Neural crest cell (in vitro differentiated cells): ENCODE data around the gene FBXO45. TPM values are rescaled to one million over a fixed set of nuclear protein-coding genes. Genes with fewer than 3 reads are reported as not detected.
"Not testable (repeated sequence)": the region's sequence is repeated elsewhere in the genome, so short reads cannot be mapped to it uniquely, and the experiment has no call there.

Experiments
- DNase-seq: peaks from one replicate; pipeline ENCODE4 v3.0.0; 2021; ENCODE audit warnings: low read depth, mixed read lengths, low spot score
- H3K27ac Mint-ChIP-seq: one replicate; pipeline ENCODE4 v1.8.0; 2021; ENCODE audit warnings: mild to moderate bottlenecking, mixed read lengths; ENCODE audit not compliant: unreplicated experiment
- H3K27me3 Mint-ChIP-seq: 2 replicates; pipeline ENCODE4 v1.8.0; 2021; ENCODE audit warnings: low read depth, mild to moderate bottlenecking, mixed read lengths
- H3K36me3 Mint-ChIP-seq: 2 replicates; pipeline ENCODE4 v1.8.0; 2021; ENCODE audit warnings: low read depth, mild to moderate bottlenecking, mixed read lengths
- H3K4me1 Mint-ChIP-seq: 2 replicates; pipeline ENCODE4 v1.8.0; 2021; ENCODE audit warnings: mixed read lengths
- H3K4me3 Mint-ChIP-seq: one replicate; pipeline ENCODE4 v1.8.0; 2021; ENCODE audit warnings: mild to moderate bottlenecking, mixed read lengths
- H3K9me3 Mint-ChIP-seq: 2 replicates; pipeline ENCODE4 v1.8.0; 2021; ENCODE audit warnings: mixed read lengths
- total RNA-seq: library from RNA; stranded (reverse); gene quantifications from 2 replicates; pipeline ENCODE4 v1.2.1, GENCODE V29; 2021
- TF ChIP-seq, protein P1 (sequence below): fragments of 200-600 bp; sonication (generic); conservative IDR thresholded peaks from 2 replicates; pipeline ENCODE4 v1.5.0; 2021; ENCODE audit warnings: antibody characterized with exemption, mild to moderate bottlenecking

FBXO45 gene
- total RNA-seq, 1 donor from 2014 or later, result 17.9 TPM

DNA sequence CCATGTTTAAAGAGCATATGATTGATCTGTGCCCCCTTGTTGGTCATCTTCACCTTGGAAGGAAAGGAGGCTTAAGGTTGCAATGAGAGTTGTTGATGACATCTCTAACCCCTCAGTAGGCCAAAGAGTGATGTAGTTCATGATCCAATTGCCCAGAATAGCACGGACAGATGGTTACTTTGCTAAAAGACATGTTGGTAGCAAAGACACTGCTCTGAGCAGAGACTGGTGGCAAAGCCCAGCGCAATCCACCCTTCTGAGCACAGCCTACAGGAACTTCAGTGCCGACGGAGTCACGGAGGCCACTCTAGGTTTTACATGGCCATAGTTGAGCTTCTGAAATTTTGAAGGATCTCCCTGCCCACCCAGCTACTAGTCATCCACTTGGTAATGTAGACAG, 21.8 kb downstream of the FBXO45 start:
- Mint-ChIP-seq H3K27ac (no peak overlapping the region), H3K27me3 (no peaks in the 10 kb centered on the region), H3K4me1 (no peaks in the 10 kb centered on the region), H3K36me3 (no peaks in the 10 kb centered on the region), H3K9me3 (no peaks in the 10 kb centered on the region), H3K4me3 (no peak overlapping the region)
- DNase-seq, result no peak
- TF ChIP-seq, protein P1, sequence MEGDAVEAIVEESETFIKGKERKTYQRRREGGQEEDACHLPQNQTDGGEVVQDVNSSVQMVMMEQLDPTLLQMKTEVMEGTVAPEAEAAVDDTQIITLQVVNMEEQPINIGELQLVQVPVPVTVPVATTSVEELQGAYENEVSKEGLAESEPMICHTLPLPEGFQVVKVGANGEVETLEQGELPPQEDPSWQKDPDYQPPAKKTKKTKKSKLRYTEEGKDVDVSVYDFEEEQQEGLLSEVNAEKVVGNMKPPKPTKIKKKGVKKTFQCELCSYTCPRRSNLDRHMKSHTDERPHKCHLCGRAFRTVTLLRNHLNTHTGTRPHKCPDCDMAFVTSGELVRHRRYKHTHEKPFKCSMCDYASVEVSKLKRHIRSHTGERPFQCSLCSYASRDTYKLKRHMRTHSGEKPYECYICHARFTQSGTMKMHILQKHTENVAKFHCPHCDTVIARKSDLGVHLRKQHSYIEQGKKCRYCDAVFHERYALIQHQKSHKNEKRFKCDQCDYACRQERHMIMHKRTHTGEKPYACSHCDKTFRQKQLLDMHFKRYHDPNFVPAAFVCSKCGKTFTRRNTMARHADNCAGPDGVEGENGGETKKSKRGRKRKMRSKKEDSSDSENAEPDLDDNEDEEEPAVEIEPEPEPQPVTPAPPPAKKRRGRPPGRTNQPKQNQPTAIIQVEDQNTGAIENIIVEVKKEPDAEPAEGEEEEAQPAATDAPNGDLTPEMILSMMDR, result no peak

DNA sequence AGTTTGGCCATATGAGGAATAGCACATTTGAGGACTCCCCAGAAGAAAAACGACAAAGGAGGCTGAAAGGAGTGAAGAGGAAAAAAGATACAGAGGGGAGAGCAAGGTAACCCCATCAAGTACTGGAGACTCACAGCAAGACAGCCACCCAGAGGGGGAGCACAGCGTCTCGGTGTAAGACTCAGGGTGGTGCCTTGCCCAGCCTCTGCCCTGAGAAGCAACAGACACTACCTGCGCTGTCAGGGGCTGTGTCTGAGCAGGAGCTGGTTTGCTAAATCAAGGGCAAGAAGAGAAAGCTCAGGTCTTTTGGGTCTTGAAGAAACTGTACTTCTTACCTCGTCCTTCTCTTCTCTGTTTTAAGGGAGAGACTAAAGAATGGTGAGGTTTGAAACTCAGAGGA, 27.9 kb downstream of the FBXO45 start:
- Mint-ChIP-seq H3K4me3 (no peak overlapping the region), H3K27me3 (peaks cover 5% of the 10 kb centered on the region), H3K9me3 (no peaks in the 10 kb centered on the region), H3K36me3 (no peaks in the 10 kb centered on the region), H3K27ac (no peak overlapping the region), H3K4me1 (peaks cover 3% of the 10 kb centered on the region)
- TF ChIP-seq, protein P1, result no peak
- DNase-seq, result no peak

DNA sequence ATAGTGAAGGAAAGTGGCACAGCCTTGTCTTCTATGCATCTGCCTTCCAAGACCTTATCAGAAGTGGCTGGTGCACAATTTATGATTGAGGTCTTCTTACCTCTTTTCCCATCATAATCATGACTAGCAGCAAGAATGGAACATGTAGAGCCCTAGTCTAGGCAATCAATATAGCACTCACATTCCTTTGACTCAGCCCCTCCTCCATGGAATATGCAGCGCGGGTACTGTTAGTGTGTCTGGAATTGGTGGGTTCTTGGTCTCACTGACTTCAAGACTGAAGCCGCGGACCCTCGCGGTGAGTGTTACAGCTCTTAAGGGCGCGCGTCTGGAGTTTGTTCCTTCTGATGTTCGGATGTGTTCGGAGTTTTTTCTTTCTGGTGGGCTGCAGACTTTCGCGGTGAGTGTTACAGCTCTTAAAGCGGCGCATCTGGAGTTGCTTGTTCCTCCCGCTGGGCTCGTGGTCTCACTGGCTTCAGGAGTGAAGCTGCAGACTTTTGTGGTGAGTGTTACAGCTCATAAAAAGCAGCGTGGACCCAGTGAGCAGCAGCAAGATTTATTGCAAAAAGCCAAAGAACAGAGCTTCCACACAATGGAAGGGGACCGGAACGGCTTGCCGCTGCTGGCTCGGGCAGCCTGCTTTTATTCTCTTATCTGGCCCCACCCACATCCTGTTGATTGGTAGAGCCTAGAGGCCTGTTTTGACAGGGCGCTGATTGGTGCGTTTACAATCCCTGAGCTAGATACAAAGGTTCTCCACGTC, 29.7 kb downstream of the FBXO45 start:
- not testable (repeated sequence) for H3K4me3 Mint-ChIP-seq, DNase-seq, H3K9me3 Mint-ChIP-seq, H3K27me3 Mint-ChIP-seq, H3K36me3 Mint-ChIP-seq, H3K4me1 Mint-ChIP-seq
- H3K27ac Mint-ChIP-seq, result peak overlapping the region; percentile 32

DNA sequence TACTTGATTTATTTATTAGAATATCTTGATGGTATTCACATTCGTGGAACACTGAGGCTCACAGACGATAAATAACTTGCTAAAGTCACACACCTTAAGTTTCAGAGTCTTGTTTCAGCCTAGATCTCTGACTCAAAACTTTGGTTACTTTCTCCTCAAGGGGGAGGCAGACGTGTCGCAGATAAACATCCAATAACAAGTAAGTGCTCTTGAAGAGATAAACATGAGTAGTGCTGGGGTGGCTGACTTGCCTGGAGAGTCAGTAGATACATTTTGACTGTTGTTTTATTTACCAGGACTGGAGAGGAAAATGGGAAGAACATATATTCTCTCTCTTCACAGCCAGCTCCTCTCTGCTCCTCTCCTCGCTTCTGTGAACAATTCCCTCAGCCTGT, 31.3 kb downstream of the FBXO45 start:
- TF ChIP-seq, protein P1, result no peak
- Mint-ChIP-seq H3K9me3 (no peaks in the 10 kb centered on the region), H3K4me3 (no peak overlapping the region), H3K27ac (no peak overlapping the region), H3K4me1 (peaks cover 3% of the 10 kb centered on the region), H3K36me3 (no peaks in the 10 kb centered on the region), H3K27me3 (peaks cover 5% of the 10 kb centered on the region)
- no peak for DNase-seq

DNA sequence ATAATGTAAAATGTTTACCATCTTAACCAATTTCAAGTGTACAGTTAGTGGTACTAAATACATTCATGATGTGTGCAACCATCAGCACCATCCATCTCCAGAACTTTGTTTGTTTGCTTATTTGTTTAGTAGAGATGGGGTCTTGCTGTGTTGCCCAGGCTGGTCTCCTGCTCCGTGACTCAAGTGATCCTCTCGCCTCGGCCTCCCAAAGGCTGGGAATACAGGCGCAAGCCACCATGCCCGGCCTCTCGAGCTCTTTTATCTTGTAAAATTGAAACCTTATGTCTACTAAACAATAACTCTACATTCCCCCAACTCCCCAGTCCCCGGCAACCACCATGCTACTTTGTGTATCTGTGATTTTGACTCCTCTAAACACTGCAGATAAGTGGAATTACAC, 31.9 kb downstream of the FBXO45 start:
- no peak overlapping the region for H3K4me3 Mint-ChIP-seq
- no peaks in the 10 kb centered on the region for H3K9me3 Mint-ChIP-seq
- no peak overlapping the region for H3K27ac Mint-ChIP-seq
- H3K27me3 Mint-ChIP-seq, result peaks cover 5% of the 10 kb centered on the region
- no peak for DNase-seq
- H3K36me3 Mint-ChIP-seq, result no peaks in the 10 kb centered on the region
- TF ChIP-seq, protein P1, result no peak
- peaks cover 3% of the 10 kb centered on the region for H3K4me1 Mint-ChIP-seq

DNA sequence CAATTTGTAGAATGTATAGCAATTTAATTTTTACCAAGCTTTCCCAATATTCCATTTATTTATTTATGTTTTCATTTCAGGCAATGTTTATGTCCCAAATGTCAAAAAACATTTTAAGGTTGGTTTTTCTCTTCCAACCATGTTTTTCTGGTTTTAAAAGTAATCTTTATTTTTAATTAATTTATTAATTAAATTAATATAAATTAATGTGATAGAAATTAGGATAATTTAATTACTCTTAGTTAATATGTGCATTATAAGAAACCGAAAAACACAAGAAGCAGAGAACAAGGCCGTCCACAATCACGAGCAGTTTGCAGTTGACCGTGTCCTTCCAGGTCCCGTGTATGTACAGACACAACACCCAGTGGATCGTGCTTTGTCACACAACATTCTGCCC, 34.2 kb downstream of the FBXO45 start:
- Mint-ChIP-seq H3K27me3 (no peaks in the 10 kb centered on the region), H3K4me1 (peaks cover 3% of the 10 kb centered on the region), H3K27ac (no peak overlapping the region), H3K9me3 (no peaks in the 10 kb centered on the region), H3K36me3 (no peaks in the 10 kb centered on the region), H3K4me3 (no peak overlapping the region)
- no peak for DNase-seq
- TF ChIP-seq, protein P1, result no peak
